ENCODE measurements around the gene NR1I3.

The NR1I3 gene

GRCh38 chr1:161196111-161196510 lies 41.9 kb downstream of the NR1I3 start:
- DNase-seq (ENCODE audit: low spot score): no peak

DNA sequence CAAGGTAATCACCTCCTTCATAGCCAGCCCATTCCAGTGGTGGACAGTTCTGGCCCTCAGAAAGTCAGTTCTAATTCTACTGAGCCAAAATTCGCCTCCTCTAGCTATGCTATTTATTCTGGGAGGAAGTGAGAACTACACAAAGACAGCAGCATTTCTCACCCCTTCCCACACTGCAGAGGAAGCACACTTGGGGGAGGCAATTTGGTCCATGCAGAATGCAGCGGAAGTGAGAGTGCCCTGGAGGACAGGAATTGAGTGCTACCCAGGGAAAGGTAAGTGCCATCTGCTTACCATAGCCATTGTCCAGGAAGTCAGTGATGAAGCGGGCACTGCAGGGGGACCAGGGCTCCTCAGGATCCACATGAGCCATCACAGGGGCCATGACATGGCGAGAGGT lies 42.8 kb downstream of the NR1I3 start:
- DNase-seq (ENCODE audit: low spot score): no peak

- no peak for DNase-seq (ENCODE audit: low spot score)
These were observed 44.3 kb downstream of the NR1I3 start for GRCh38 chr1:161193561-161194235.

DNA sequence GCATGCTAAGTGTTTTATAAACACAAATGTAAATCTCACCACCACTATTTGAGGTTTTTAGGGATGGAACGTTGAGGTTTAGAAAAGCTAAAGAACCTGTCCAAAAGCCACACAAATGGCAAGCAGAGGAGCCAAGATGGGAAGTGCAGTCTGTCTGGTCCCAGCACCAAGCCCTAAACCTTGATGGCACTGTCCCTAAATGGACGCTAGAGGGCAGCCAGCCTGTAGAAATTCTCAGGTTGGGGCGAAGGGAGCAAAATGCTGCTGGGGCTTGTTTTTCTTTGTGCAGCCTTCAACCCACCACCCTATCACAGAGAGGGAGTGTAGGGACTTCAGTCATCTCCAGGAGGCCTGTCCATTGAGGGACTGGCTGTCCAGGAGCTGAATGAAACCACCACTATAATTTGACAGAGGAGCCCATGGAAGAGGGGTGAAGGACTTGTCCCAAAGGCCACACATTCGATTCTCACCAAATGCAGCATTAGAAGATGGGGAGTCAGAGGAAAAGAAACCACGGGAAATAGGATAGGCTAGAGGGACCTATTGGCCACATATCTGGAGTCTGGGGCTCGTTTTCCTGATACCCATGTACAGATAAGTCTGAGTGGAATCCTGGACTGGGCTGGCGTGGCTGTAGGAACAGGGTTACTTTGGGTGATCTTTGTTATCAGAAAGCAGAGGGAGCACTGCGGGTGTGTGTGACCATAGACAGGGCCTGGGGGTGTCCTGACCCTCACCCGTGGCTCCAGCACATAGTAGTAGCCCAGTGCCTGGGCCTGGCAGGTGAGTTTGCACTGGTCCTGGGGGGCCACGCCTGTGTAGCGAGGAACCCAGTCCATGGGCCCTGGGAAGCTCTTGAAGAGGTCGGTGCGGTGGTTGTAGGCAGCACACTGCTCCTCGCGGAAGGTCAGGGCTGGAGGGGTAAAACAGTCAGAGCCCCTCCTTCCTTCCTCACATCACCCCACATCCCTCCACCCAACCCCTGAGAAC lies 45.2 kb downstream of the NR1I3 start:
- peak; percentile 83 for DNase-seq (ENCODE audit: low spot score)

DNA sequence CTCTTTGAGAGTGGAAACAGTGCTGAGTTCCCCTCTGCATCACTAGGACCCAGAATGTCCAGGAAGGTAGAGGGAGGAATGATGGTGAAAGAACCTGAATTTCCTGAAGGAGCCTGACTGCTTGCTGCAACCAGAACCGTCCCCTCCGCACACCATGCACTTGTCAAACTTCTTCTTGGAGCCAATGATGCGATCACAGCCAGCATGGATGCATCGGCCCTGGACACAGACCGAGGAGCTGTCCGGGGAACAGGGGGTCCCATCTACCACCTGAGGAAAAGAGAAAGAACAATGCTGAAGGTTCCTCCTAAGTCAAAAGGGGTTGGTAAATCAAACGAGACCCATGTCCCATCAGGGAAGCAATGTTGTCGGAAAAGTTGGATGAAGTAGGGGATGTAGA lies 46.0 kb downstream of the NR1I3 start:
- DNase-seq (ENCODE audit: low spot score): no peak

- DNase-seq (ENCODE audit: low spot score): no peak
These were observed 47.0 kb downstream of the NR1I3 start for GRCh38 chr1:161190962-161191521.

DNA sequence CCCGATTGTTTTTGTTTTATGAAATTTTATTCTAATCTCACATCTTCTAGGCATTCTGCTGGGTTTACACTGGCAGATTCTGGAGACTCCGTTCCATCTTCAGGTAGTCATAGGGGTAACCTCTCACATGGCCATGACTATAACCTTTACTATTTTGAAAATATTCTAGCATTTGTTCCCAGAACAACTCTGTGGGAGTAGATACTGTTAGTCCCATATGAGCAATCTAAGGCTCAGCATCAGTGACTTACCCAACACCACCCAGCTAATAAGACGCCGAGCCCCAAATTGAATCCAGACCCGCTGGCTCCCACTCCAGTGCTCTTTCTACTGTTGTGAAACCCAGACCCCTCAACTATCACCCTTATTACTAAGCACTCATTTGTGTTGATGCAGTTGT lies 49.0 kb downstream of the NR1I3 start:
- no peak for DNase-seq (ENCODE audit: low spot score)

DNA sequence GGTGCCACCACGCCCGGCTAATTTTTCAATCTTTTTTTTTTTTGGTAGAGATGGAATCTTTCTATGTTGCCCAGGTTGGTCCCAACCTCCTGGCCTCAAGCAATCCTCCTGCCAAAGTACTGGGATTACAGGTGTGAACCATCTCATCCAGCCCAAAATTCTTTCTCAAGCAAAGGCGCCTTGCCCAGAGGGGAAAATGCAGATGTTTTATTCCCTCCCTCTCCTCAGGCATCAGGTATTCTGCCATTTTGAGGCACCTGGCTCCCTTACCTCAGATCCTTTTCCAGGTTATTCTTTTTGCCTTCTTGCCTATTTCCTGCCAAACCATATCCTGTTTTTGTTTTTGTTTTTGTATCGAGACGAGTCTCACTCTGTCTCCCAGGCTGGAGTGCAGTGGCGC lies 49.6 kb downstream of the NR1I3 start:
- no peak for DNase-seq (ENCODE audit: low spot score)

DNA sequence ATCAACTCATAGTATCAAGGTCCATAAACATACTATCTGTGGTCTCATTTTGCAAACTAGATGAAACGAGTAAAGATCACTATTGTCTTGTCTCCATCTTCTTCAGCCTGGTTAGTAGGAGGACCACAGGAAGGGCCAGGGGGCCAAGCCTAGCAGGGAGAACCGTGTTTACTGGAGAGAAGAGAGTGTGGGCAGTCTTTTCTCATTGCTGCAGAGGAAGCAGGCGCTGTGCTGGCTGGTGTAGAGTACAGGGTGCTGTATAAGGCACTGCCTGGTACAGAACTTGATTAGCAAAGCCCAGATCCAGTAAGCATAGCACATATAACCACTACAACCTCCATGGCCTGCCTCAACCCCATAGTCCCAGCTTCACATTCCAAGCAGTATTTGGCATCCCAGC lies 50.7 kb downstream of the NR1I3 start:
- no peak for DNase-seq (ENCODE audit: low spot score)

- DNase-seq (ENCODE audit: low spot score): no peak
These were observed 52.2 kb downstream of the NR1I3 start for GRCh38 chr1:161185732-161186311.

DNA sequence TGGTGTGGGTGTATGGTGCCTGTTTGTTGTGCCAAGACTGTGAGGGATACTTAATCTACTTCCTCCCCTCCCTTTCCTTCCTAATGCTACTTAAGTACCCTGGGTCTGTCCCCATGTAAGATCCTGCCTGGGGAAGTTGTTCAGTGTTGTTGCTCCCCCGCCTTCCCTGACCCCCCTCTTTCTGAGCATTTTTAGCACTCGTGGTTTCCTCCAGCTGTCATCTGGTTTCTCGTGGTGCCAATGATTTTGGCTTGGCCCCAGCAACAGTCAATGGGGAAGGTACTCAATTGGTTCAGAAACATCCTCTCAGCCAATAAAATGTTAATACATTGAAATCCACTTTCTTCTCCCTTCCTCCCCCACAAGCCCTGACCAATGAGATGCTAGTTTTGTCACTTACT lies 52.7 kb downstream of the NR1I3 start:
- peak; percentile 86 for DNase-seq (ENCODE audit: low spot score)

DNA sequence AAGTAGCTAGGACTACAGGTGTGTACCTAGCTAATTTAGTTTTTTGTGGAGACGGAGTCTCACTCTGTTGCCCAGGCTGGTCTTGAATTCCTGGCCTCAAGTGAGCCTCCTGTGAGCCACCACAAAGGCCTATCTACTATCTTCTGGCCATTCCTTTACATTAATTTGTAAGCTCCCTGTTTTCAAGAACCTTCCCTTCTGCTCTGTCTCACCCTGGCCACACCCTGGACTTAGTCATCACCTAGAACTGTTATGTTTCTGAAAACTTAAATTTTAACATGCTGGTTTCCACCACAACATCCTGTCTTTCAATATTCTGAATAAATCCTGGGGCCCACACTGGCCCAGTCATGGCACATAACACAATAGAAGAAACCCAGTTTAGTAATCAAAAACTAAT lies 55.8 kb downstream of the NR1I3 start:
- DNase-seq (ENCODE audit: low spot score): peak; percentile 88

DNA sequence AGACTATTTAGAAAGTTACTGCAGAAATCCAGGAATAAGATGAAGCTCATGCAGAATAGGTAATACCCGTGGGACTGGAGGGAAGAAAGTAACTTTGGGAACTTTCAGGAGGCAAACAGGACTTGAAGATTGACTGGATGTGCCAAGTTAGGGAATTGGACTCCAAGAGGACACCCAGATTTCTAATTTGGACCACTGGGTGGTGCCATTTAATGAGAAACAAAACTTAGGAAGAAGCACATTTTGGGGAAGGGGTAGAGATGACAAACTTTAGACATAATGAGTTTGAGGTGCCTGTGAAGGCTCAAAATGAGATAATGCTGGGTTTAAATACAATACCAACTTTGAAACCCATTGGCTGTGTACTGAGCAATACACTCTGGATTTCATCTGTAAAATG lies 57.4 kb downstream of the NR1I3 start:
- no peak for DNase-seq (ENCODE audit: low spot score)

DNA sequence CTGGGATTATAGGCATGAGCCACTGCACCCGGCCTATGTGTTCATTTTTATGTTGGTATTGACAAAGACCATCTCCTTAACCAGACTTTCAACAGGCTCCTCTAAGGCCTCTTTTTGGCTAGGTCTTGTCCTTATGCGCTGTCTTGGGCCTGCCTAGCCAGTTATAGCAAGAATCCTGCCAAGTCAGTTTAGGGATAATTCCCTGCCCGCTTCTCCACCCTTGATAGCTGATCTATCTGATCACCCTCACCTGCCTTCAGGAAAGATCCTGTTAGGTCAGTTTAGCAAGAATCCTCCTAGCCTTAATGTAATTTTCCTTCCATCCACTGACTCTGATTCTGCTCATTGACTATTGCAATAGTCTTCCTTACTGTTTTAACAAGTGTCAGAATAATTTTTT lies 58.3 kb downstream of the NR1I3 start:
- DNase-seq (ENCODE audit: low spot score): no peak
